HG02678 (cell line): ENCODE measurements around the gene KCNH1.
"Not testable (repeated sequence)": the region's sequence is repeated elsewhere in the genome, so short reads cannot be mapped to it uniquely, and the experiment has no call there.

Experiments used
- ATAC-seq: cut with Tn5 transposase; IDR thresholded peaks from one replicate; pipeline ENCODE4 v1.9.1; 2021; ENCODE audit warnings: mild to moderate bottlenecking, moderate library complexity; ENCODE audit not compliant: unreplicated experiment

Gene KCNH1

GRCh38 chr1:211099393-211099792 is 34.6 kb downstream of the KCNH1 start:
- ATAC-seq: no peak

- ATAC-seq: no peak
Observed at GRCh38 chr1:211095381-211095780, 38.6 kb downstream of the KCNH1 start.

GRCh38 chr1:211092955-211093354 is 41.0 kb downstream of the KCNH1 start:
- ATAC-seq: no peak

- no peak for ATAC-seq
Observed at GRCh38 chr1:211091867-211092266, 42.1 kb downstream of the KCNH1 start.

GRCh38 chr1:211089536-211089935 is 44.4 kb downstream of the KCNH1 start:
- ATAC-seq: no peak

GRCh38 chr1:211088156-211088555 is 45.8 kb downstream of the KCNH1 start:
- ATAC-seq: no peak

- ATAC-seq: no peak
Observed at GRCh38 chr1:211082824-211083223, 51.1 kb downstream of the KCNH1 start.

- not testable (repeated sequence) for ATAC-seq
Observed at GRCh38 chr1:211081447-211081846, 52.5 kb downstream of the KCNH1 start.

- no peak for ATAC-seq
Observed at GRCh38 chr1:211068976-211069375, 65.0 kb downstream of the KCNH1 start.

GRCh38 chr1:211066781-211067384 is 67.1 kb downstream of the KCNH1 start:
- no peak for ATAC-seq

GRCh38 chr1:211041838-211042237 is 92.1 kb downstream of the KCNH1 start:
- not testable (repeated sequence) for ATAC-seq

GRCh38 chr1:211037095-211037494 is 96.9 kb downstream of the KCNH1 start:
- ATAC-seq: no peak

- no peak for ATAC-seq
Observed at GRCh38 chr1:211036381-211037060, 97.4 kb downstream of the KCNH1 start.

- ATAC-seq: no peak
Observed at GRCh38 chr1:211035821-211036380, 98.0 kb downstream of the KCNH1 start.

- ATAC-seq: no peak
Observed at GRCh38 chr1:211033921-211034525, 99.9 kb downstream of the KCNH1 start.

GRCh38 chr1:211024901-211025300 is 109.0 kb downstream of the KCNH1 start:
- ATAC-seq: no peak

- ATAC-seq: no peak
Observed at GRCh38 chr1:211019266-211019665, 114.7 kb downstream of the KCNH1 start.

- ATAC-seq: no peak
Observed at GRCh38 chr1:211018690-211019089, 115.3 kb downstream of the KCNH1 start.

- no peak for ATAC-seq
Observed at GRCh38 chr1:211017075-211017718, 116.8 kb downstream of the KCNH1 start.

- no peak for ATAC-seq
Observed at GRCh38 chr1:211014275-211014674, 119.7 kb downstream of the KCNH1 start.
